Liver (tissue), 3 donors: Measurements from ENCODE around the gene PITRM1.

ENCODE experiments used
- NR2F2 ChIP-seq: IDR thresholded peaks from 2 replicates; pipeline ENCODE4 v1.6.1; 2016; ENCODE audit warnings: antibody characterized with exemption
- SP1 ChIP-seq: IDR thresholded peaks from 2 replicates; pipeline ENCODE4 v1.6.1; 2018; ENCODE audit warnings: antibody characterized with exemption, mild to moderate bottlenecking
- TAF1 ChIP-seq: conservative IDR thresholded peaks from 2 replicates; pipeline ENCODE4 v1.6.1; 2016; ENCODE audit warnings: antibody characterized with exemption, mild to moderate bottlenecking
- TF ChIP-seq, protein P1 (sequence below): fragments of 150-350 bp; IDR thresholded peaks from 2 replicates; pipeline ENCODE4 v1.5.1; 2017; ENCODE audit warnings: improper control_type of control experiment, low read depth, low read length; ENCODE audit not compliant: missing input control
- TF ChIP-seq, protein P2 (sequence below): IDR thresholded peaks from 2 replicates; pipeline ENCODE4 v1.6.1; 2016; ENCODE audit warnings: antibody characterized with exemption
- donor health status: healthy.
- donor health status: healthy.

DNA sequence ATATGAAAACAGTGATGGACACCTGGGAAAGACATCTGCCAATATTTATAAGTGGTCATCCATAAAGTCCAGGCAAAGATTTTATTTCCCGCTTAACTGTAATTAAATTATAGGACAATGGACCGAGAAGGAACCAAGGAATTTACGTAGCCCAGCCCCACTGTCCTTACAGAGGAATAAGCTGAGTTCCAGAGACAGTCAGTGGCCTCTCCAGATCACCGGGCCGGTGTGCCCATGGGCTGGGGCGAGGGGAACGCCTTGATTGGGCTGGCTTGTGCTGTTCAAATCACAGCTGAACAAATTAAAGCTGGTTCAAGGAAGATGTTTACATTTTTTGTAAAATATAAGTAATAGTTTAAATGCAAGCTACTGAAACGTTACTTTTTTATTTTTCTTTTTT lies 64.5 kb downstream of the PITRM1 start:
- TF ChIP-seq TAF1 (no peak), SP1 (no peak), NR2F2 (no peak)
- TF ChIP-seq, protein P1, sequence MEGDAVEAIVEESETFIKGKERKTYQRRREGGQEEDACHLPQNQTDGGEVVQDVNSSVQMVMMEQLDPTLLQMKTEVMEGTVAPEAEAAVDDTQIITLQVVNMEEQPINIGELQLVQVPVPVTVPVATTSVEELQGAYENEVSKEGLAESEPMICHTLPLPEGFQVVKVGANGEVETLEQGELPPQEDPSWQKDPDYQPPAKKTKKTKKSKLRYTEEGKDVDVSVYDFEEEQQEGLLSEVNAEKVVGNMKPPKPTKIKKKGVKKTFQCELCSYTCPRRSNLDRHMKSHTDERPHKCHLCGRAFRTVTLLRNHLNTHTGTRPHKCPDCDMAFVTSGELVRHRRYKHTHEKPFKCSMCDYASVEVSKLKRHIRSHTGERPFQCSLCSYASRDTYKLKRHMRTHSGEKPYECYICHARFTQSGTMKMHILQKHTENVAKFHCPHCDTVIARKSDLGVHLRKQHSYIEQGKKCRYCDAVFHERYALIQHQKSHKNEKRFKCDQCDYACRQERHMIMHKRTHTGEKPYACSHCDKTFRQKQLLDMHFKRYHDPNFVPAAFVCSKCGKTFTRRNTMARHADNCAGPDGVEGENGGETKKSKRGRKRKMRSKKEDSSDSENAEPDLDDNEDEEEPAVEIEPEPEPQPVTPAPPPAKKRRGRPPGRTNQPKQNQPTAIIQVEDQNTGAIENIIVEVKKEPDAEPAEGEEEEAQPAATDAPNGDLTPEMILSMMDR, result no peak
- TF ChIP-seq, protein P2, sequence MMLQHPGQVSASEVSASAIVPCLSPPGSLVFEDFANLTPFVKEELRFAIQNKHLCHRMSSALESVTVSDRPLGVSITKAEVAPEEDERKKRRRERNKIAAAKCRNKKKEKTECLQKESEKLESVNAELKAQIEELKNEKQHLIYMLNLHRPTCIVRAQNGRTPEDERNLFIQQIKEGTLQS, result no peak
